ENCODE measurements around the gene FCRLA.

FCRLA gene

DNA sequence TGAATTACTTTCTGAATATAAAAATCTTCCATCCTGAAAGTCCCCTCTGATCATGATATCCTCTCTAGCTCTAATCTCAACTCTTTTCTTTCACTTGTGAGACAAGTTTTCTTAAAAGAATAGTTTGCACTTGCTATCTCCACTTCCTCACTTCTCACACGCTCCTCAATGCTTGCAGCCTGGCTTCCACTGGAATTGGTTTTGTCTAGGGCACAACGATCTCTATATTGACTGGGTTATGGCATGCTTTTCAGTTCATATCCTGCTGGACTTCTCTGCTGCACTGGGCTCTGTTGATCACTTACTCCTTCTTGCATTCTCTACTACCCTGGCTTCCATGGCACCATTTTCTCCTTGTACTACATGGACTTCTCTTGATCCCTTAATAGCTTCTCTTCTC is 474 bp downstream of the FCRLA start:
- Histone ChIP-seq H3F3A (ENCODE audit: control insufficient read depth, insufficient read depth) (peaks cover 50% of the 10 kb centered on the region), H3K36me3 (ENCODE audit: control insufficient read depth, low read length) (peaks cover 54% of the 10 kb centered on the region), H3K27ac (ENCODE audit: low read depth, low read length) (peak overlapping the region; percentile 90), H3K4me3 (ENCODE audit: low read length) (peak overlapping the region; percentile 96), H3K27me3 (ENCODE audit: control insufficient read depth, low read length) (no peaks in the 10 kb centered on the region), H3K9me3 (ENCODE audit: control insufficient read depth, insufficient read depth, low read length) (no peaks in the 10 kb centered on the region), H3K4me2 (ENCODE audit: low read length) (peak overlapping the region; percentile 66), H3K79me2 (ENCODE audit: control insufficient read depth, low read length) (peaks cover 58% of the 10 kb centered on the region), H3K4me1 (ENCODE audit: control insufficient read depth, low read length) (peaks cover 74% of the 10 kb centered on the region), H4K20me1 (ENCODE audit: control insufficient read depth, insufficient read depth, low read depth, low read length) (peaks cover 6% of the 10 kb centered on the region; the same call in 1 of the 2 replicates), H3K9me2 (replicated peaks; ENCODE audit: control insufficient read depth, low read length) (no peaks in the 10 kb centered on the region)
- no peak for TF ChIP-seq EZH2phosphoT487 (IDR thresholded peaks at IDR 0.05; ENCODE audit: borderline replicate concordance, low read length)
- TF ChIP-seq CTCF (IDR thresholded peaks at IDR 0.05; ENCODE audit: low read depth, low read length, poor library complexity, severe bottlenecking) = no peak

- H3K4me1 ChIP-seq (ENCODE audit: control insufficient read depth, low read length) = peaks cover 78% of the 10 kb centered on the region
- no peaks in the 10 kb centered on the region for H3K9me3 ChIP-seq (ENCODE audit: control insufficient read depth, insufficient read depth, low read length)
- H3K4me3 ChIP-seq (ENCODE audit: low read length) = peak overlapping the region; percentile 96
- no peaks in the 10 kb centered on the region for H3K27me3 ChIP-seq (ENCODE audit: control insufficient read depth, low read length)
- peaks cover 6% of the 10 kb centered on the region; the same call in 1 of the 2 replicates for H4K20me1 ChIP-seq (ENCODE audit: control insufficient read depth, insufficient read depth, low read depth, low read length)
- peak overlapping the region; percentile 66 for H3K4me2 ChIP-seq (ENCODE audit: low read length)
- H3K36me3 ChIP-seq (ENCODE audit: control insufficient read depth, low read length) = peaks cover 73% of the 10 kb centered on the region
- no peak for TF ChIP-seq EZH2phosphoT487 (IDR thresholded peaks at IDR 0.05; ENCODE audit: borderline replicate concordance, low read length)
- TF ChIP-seq CTCF (IDR thresholded peaks at IDR 0.05; ENCODE audit: low read depth, low read length, poor library complexity, severe bottlenecking) = no peak
- peak overlapping the region; percentile 90 for H3K27ac ChIP-seq (ENCODE audit: low read depth, low read length)
- H3F3A ChIP-seq (ENCODE audit: control insufficient read depth, insufficient read depth) = peaks cover 60% of the 10 kb centered on the region
- H3K9me2 ChIP-seq (replicated peaks; ENCODE audit: control insufficient read depth, low read length) = no peaks in the 10 kb centered on the region
- H3K79me2 ChIP-seq (ENCODE audit: control insufficient read depth, low read length) = peaks cover 59% of the 10 kb centered on the region
Measured at GRCh38 chr1:161709373-161709772, 2.3 kb downstream of the FCRLA start.

DNA sequence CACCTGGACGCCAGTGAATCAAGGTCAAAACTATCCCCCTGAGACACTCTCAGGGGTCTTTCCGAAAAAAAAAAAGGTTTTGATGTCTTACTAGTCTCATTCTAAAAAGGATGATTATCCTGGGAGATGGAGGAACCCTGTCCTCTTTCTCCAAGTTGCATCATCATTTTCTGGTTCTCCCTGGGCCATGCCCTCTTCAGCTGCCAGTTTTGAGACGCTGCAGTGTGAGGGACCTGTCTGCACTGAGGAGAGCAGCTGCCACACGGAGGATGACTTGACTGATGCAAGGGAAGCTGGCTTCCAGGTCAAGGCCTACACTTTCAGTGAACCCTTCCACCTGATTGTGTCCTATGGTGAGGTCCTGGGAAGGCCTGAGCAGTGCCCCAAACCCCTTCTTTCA is 3.5 kb downstream of the FCRLA start:
- Histone ChIP-seq H3F3A (ENCODE audit: control insufficient read depth, insufficient read depth) (peaks cover 72% of the 10 kb centered on the region), H3K4me1 (ENCODE audit: control insufficient read depth, low read length) (peaks cover 78% of the 10 kb centered on the region), H3K27ac (ENCODE audit: low read depth, low read length) (peak overlapping the region; percentile 90; the same call in 1 of the 2 replicates), H3K36me3 (ENCODE audit: control insufficient read depth, low read length) (peaks cover 79% of the 10 kb centered on the region), H3K27me3 (ENCODE audit: control insufficient read depth, low read length) (no peaks in the 10 kb centered on the region), H3K79me2 (ENCODE audit: control insufficient read depth, low read length) (peaks cover 59% of the 10 kb centered on the region), H3K9me2 (replicated peaks; ENCODE audit: control insufficient read depth, low read length) (no peaks in the 10 kb centered on the region), H3K9me3 (ENCODE audit: control insufficient read depth, insufficient read depth, low read length) (no peaks in the 10 kb centered on the region), H3K4me3 (ENCODE audit: low read length) (peak overlapping the region; percentile 96), H3K4me2 (ENCODE audit: low read length) (peak overlapping the region; percentile 66), H4K20me1 (ENCODE audit: control insufficient read depth, insufficient read depth, low read depth, low read length) (peaks cover 6% of the 10 kb centered on the region; the same call in 1 of the 2 replicates)
- TF ChIP-seq CTCF (IDR thresholded peaks at IDR 0.05; ENCODE audit: low read depth, low read length, poor library complexity, severe bottlenecking) (no peak), EZH2phosphoT487 (IDR thresholded peaks at IDR 0.05; ENCODE audit: borderline replicate concordance, low read length) (no peak)

All from DOHH2 (cell line).